NCI-H2227 (cell line): ENCODE results near the gene RPL18A.

Experiments used
- DNase-seq: peaks from one replicate; lab custom pipeline; 2025; ENCODE audit not compliant: unreplicated experiment; lab: John Stamatoyannopoulos, UW

The RPL18A gene

DNA sequence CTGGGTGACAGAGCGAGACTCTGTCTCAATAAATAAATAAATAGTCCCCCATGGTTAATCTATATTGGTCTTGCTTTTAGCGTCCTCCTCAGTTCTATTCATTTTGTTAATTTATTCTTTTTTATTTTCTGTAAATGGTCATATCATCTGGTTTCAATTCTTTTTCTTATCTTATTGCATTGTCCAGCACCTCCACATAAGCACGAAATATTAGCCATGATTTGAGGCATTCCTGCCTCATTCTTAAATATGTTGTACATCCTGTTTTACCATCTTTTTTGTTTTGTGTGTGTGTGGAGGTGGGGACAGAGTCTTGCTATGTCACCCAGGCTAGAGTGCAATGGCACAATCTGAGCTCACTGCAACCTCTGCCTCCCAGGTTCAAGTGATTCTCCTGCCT lies 48.5 kb downstream of the RPL18A start:
- no peak for DNase-seq

DNA sequence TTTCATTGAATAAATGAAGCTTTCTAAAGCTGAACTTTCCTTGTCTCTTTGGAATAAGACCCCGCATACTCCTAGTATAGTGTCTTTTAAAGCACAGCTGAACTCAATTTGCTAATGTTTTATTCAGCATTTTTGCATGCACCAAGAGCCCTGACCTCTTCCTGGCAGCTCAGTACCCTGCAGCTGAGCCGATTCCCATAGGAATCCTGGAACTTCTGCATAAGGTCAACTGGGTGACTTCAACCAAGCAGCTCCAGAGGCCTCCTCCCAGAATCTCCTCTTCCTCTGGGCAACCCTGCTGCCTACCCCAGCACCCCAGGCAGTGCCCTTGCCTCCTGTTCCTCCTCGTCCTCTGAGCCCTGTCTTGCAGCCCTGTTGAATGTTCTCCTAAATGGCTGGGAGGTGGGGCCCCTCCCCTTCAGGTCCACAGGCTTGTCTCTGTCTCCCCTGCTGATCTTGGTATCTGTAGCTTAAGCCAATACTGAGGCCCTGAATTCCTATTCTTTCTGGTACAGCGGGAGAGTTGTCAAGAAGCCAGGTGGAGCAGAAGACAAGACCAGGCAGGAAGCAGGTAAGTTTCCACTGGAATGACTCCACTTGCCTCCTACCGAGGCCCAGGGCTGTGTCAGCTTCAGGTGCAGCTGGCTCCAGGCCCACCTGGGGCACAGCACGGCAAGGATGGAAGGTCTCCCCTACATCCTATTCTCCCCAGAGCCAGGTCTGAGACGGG lies 49.5 kb downstream of the RPL18A start:
- DNase-seq: no peak

DNA sequence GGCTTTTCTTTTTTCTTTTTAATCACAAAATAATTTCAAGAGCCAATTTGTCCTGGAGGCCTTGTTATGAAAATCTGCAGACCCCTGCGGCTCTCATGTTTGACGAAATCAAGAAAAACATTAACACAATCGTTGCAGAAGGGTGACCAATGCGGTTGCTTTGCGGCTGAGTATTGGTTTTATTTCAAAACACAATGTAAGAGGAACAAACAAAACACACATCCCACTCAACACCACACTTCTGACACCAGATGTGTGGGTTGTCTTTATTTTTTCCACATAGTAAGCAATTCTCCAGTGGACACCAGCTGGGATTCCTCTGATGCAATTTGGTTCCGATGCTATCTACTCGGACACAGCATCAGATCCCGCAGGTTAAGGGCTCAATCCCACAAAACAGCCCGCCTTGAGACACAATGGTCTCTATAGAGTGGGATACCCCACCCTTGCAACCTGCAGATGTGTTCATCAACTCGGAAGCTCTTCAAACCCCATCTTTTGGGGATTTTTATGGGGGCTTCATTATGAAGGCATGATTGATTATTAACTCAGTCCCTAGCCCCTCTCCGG lies 51.2 kb downstream of the RPL18A start:
- DNase-seq: no peak
